Endothelial cell of umbilical vein (primary cell): ENCODE measurements around the gene SHISA9. TPM values are rescaled to one million over a fixed set of nuclear protein-coding genes. Genes with fewer than 3 reads are reported as not detected.

Experiments
- BruUV-seq: library from RNA; stranded (reverse); fragments of 400-500 nt; replicated peaks from 2 replicates; lab custom pipeline; 2021; lab: Mats Ljungman, UMichigan
- CTCF ChIA-PET: fragments of 300-600, 350-600 bp; sonication (Branson Sonifier 250); formaldehyde crosslinking; loops from one replicate; lab custom pipeline; 2021; ENCODE audit warnings: antibody characterized with exemption, inconsistent platforms; lab: Charles Lee
- POLR2A ChIA-PET: fragments of 300-600, 350-600 bp; sonication (Branson Sonifier 250); formaldehyde crosslinking; loops from one replicate; lab custom pipeline; 2021; ENCODE audit warnings: antibody characterized with exemption, inconsistent platforms; lab: Charles Lee
- DNase-seq: peaks from one replicate; pipeline ENCODE4 v3.0.0-alpha.2; 2011; ENCODE audit warnings: low read depth, low spot score
- FAIRE-seq: peaks from 2 replicates; lab custom pipeline; 2011; peaks lifted over from hg19 to GRCh38; lab: Jason Lieb, UNC
- H2AFZ ChIP-seq: 2 replicates; pipeline ENCODE4 v1.6.0; 2012; ENCODE audit warnings: low read depth, low read length, control low read depth, inconsistent platforms
- H3K27ac ChIP-seq: 2 replicates; pipeline ENCODE4 v1.5.1; 2011; ENCODE audit warnings: low read depth, mild to moderate bottlenecking, control low read depth, low read length, moderate library complexity; ENCODE audit not compliant: insufficient read depth
- H3K27me3 ChIP-seq, 2 experiments: 2 replicates each; pipeline versions ENCODE4 v1.6.0 to v1.6.1; 2011; ENCODE audit warnings: low read length in 2 of 2, mixed read lengths in 1 of 2; ENCODE audit not compliant: control insufficient read depth in 2 of 2, insufficient read depth in 2 of 2
- H3K36me3 ChIP-seq, 2 experiments: 2 replicates in 1 of 2; 3 replicates in 1 of 2; pipeline ENCODE4 v1.5.1; 2011; ENCODE audit warnings: low read length in 2 of 2, mild to moderate bottlenecking in 1 of 2, moderate library complexity in 1 of 2; ENCODE audit not compliant: control insufficient read depth in 2 of 2, insufficient read depth in 2 of 2; ENCODE audit errors: extremely low read depth in 1 of 2
- H3K4me1 ChIP-seq: 3 replicates; pipeline ENCODE4 v1.5.1; 2011; ENCODE audit warnings: mild to moderate bottlenecking, low read length; ENCODE audit not compliant: control insufficient read depth, insufficient read depth; ENCODE audit errors: extremely low read depth
- H3K4me2 ChIP-seq: 2 replicates; pipeline ENCODE4 v1.6.1; 2011; ENCODE audit warnings: low read length, control low read depth, mixed read lengths; ENCODE audit not compliant: insufficient read depth
- H3K4me3 ChIP-seq, 3 experiments: fragments of 200-600 bp in 1 of 3; sonication (generic), shearing (Covaris generic) in 1 of 3; replicated peaks in 1 of 3; 2 replicates each; pipeline ENCODE4 v1.5.1; 2011 to 2016; ENCODE audit warnings: control low read depth in 3 of 3, low read length in 3 of 3, mild to moderate bottlenecking in 2 of 3, inconsistent platforms in 1 of 3, low read depth in 1 of 3, moderate library complexity in 1 of 3; ENCODE audit not compliant: insufficient read depth in 1 of 3
- H3K79me2 ChIP-seq: 2 replicates; pipeline ENCODE4 v1.6.0; 2012; ENCODE audit warnings: low read length, inconsistent platforms; ENCODE audit not compliant: control insufficient read depth, insufficient read depth
- H3K9ac ChIP-seq: replicated peaks from 2 replicates; pipeline ENCODE3; 2011; ENCODE audit warnings: low read length, control low read depth; ENCODE audit not compliant: insufficient read depth; ENCODE audit errors: extremely low read depth
- H3K9me1 ChIP-seq: replicated peaks from 3 replicates; pipeline ENCODE4 v1.6.0; 2011; ENCODE audit warnings: mild to moderate bottlenecking, low read length; ENCODE audit not compliant: control insufficient read depth, insufficient read depth; ENCODE audit errors: extremely low read depth
- H3K9me3 ChIP-seq: replicated peaks from 2 replicates; pipeline ENCODE4 v1.5.1; 2012; ENCODE audit warnings: low read length, inconsistent platforms; ENCODE audit not compliant: control insufficient read depth, insufficient read depth
- H4K20me1 ChIP-seq: replicated peaks from 2 replicates; pipeline ENCODE3; 2011; ENCODE audit warnings: mild to moderate bottlenecking, low read length; ENCODE audit not compliant: control insufficient read depth, insufficient read depth; ENCODE audit errors: extremely low read depth
- EZH2 ChIP-seq: IDR thresholded peaks from 2 replicates; pipeline ENCODE4 v1.6.1; 2012; ENCODE audit warnings: borderline replicate concordance, low read depth, mild to moderate bottlenecking, moderate library complexity, low read length, inconsistent platforms; ENCODE audit not compliant: severe bottlenecking
- FOS ChIP-seq: IDR thresholded peaks from 2 replicates; pipeline ENCODE4 v1.6.1; 2011; ENCODE audit warnings: mild to moderate bottlenecking, low read length, moderate library complexity, borderline replicate concordance; ENCODE audit not compliant: insufficient read depth
- GATA2 ChIP-seq: IDR thresholded peaks from 2 replicates; pipeline ENCODE4 v1.7.0; 2011; ENCODE audit warnings: low read depth, mild to moderate bottlenecking, moderate library complexity, mixed read lengths, low read length; ENCODE audit not compliant: insufficient read length, insufficient read depth
- JUN ChIP-seq: IDR thresholded peaks from 2 replicates; pipeline ENCODE4 v1.6.1; 2011; ENCODE audit warnings: borderline replicate concordance, low read depth; ENCODE audit not compliant: insufficient read length, insufficient read depth
- MYC ChIP-seq: IDR thresholded peaks from one replicate; pipeline ENCODE4 v1.6.1; 2011; ENCODE audit warnings: mild to moderate bottlenecking, low read depth, low read length
- POLR2A ChIP-seq: IDR thresholded peaks from 2 replicates; pipeline ENCODE4 v1.6.1; 2012; ENCODE audit warnings: low read depth, mild to moderate bottlenecking, control low read depth, low read length
- POLR2AphosphoS5 ChIP-seq: IDR thresholded peaks from 2 replicates; pipeline ENCODE4 v1.6.1; 2012; ENCODE audit warnings: low read depth, mild to moderate bottlenecking, control low read depth, low read length, moderate library complexity; ENCODE audit not compliant: insufficient read depth
- dilution Hi-C: fragments of 300-500 bp; cut with MboI; formaldehyde crosslinking; loops from one replicate; pipeline ENCODE4 v1.15.0; 2019; ENCODE audit warnings: low sequenced_read_pairs; ENCODE audit not compliant: extremely low pct_ligation_motif_present
- intact Hi-C: fragments of 100-400 bp; cut with micrococcal nuclease; formaldehyde crosslinking; loops from one replicate; pipeline ENCODE4 v1.10.0; 2022
- polyA plus RNA-seq, 4 experiments: library from polyadenylated mRNA; depleted of rRNA in 3 of 4; stranded (reverse) in 3 of 4; unstranded in 1 of 4; fragments of >200 nt; gene quantifications; 2 replicates each; pipeline versions ENCODE4 v1.2.1 to v1.2.3, GENCODE V29; 2011 to 2012; ENCODE audit warnings: missing spikeins in 1 of 4
- total RNA-seq: library from RNA; stranded (reverse); gene quantifications from 2 replicates; pipeline ENCODE4 v1.2.3, GENCODE V29; 2021
- TF ChIP-seq, protein P1 (sequence below): IDR thresholded peaks from 2 replicates; pipeline ENCODE4 v1.6.1; 2011; ENCODE audit not compliant: insufficient read depth, insufficient read length
- TF ChIP-seq, protein P2 (sequence below), 2 donors: IDR thresholded peaks; 1 replicate in 1 of 2; 2 replicates in 1 of 2; pipeline ENCODE4 v1.5.1; 2011; ENCODE audit warnings: low read length in 2 of 2, mild to moderate bottlenecking in 2 of 2, moderate library complexity in 2 of 2, control low read depth in 1 of 2, inconsistent platforms in 1 of 2, low read depth in 1 of 2; ENCODE audit not compliant: insufficient read depth in 1 of 2; ENCODE audit errors: extremely low read depth in 1 of 2

Gene SHISA9
- total and polyA plus RNA-seq, 2 donors (not counting 3 experiments of a cell fraction or from before 2014, with no cell fraction given) = not detected

DNA sequence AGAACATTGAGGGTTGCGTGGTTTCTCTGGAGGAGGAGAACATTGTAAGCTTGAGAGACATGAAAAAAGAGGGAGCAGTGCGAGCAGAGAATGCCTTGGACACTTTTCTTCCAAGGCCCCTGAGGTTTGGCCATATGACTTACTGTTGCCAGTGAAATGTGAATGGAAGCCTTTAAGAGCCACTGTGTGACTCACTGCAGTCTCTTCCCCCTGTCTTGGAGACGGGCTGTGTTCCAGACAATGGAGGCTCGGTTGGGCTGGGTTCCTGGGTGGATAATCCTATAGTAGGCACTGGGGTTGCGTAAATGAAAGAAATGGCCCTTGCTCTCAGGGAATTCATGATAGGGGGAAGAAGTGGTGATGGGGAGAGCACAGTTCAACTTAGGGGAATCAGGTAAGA is 75.5 kb downstream of the SHISA9 start:
- dilution Hi-C loops = no loop called here
- H3K27ac ChIP-seq = no peak overlapping the region
- DNase-seq = no peak
- peaks cover 2% of the 10 kb centered on the region for H3K9me3 ChIP-seq
- no peaks in the 10 kb centered on the region for H3K36me3 ChIP-seq
- H3K4me1 ChIP-seq = no peaks in the 10 kb centered on the region
- no peaks in the 10 kb centered on the region for H3K27me3 ChIP-seq
- H3K9ac ChIP-seq = no peak overlapping the region
- no peaks in the 10 kb centered on the region for H4K20me1 ChIP-seq
- BruUV-seq = no TSS peak
- H3K9me1 ChIP-seq = no peaks in the 10 kb centered on the region
- intact Hi-C loops = no loop called here
- ChIA-PET POLR2A (no interaction called here), CTCF (no interaction called here)
- H2AFZ ChIP-seq = no peak overlapping the region
- TF ChIP-seq MYC (no peak), POLR2A (no peak)
- no peak overlapping the region for H3K4me3 ChIP-seq
- H3K79me2 ChIP-seq = no peaks in the 10 kb centered on the region
- no peak overlapping the region for H3K4me2 ChIP-seq
- no peak for FAIRE-seq

DNA sequence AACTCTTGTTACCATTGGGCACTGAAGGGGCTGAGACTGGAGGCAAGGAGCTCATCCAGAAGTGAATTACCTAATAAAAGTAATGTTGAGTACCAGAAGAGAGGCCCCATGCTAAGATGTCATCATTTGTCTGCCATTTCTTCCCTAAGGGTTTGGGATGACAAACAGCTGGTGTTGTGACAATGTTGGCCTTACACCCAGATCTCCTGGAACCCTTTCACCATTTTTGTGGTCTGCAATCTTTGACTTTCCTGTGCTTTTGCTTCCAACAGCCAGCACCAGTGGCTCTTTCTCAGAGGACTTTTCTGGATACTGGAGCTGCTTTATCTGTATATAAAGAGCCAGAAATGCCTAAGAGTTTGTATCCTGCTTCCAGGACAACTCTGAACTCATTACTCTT is 84.1 kb downstream of the SHISA9 start:
- ChIA-PET POLR2A (no interaction called here), CTCF (no interaction called here)
- H3K27ac ChIP-seq = no peak overlapping the region
- H3K27me3 ChIP-seq = no peaks in the 10 kb centered on the region
- no peak overlapping the region for H2AFZ ChIP-seq
- no peak overlapping the region for H3K9ac ChIP-seq
- intact Hi-C loops (no loop called here), dilution Hi-C loops (no loop called here)
- no peaks in the 10 kb centered on the region for H4K20me1 ChIP-seq
- H3K9me3 ChIP-seq = peaks cover 3% of the 10 kb centered on the region
- TF ChIP-seq POLR2AphosphoS5 (no peak), GATA2 (no peak), POLR2A (no peak), JUN (no peak), FOS (no peak), EZH2 (no peak), MYC (no peak)
- TF ChIP-seq, protein P1, sequence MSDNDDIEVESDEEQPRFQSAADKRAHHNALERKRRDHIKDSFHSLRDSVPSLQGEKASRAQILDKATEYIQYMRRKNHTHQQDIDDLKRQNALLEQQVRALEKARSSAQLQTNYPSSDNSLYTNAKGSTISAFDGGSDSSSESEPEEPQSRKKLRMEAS = no peak
- TF ChIP-seq, protein P2, sequence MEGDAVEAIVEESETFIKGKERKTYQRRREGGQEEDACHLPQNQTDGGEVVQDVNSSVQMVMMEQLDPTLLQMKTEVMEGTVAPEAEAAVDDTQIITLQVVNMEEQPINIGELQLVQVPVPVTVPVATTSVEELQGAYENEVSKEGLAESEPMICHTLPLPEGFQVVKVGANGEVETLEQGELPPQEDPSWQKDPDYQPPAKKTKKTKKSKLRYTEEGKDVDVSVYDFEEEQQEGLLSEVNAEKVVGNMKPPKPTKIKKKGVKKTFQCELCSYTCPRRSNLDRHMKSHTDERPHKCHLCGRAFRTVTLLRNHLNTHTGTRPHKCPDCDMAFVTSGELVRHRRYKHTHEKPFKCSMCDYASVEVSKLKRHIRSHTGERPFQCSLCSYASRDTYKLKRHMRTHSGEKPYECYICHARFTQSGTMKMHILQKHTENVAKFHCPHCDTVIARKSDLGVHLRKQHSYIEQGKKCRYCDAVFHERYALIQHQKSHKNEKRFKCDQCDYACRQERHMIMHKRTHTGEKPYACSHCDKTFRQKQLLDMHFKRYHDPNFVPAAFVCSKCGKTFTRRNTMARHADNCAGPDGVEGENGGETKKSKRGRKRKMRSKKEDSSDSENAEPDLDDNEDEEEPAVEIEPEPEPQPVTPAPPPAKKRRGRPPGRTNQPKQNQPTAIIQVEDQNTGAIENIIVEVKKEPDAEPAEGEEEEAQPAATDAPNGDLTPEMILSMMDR (IDR thresholded peaks at IDR 0.05; ENCODE audit: extremely low read depth in 1 of 2, insufficient read depth in 1 of 2, low read depth in 1 of 2, low read length in 2 of 2) = no peak
- H3K4me3 ChIP-seq = no peak overlapping the region
- H3K36me3 ChIP-seq = no peaks in the 10 kb centered on the region
- FAIRE-seq = no peak
- H3K4me2 ChIP-seq = no peak overlapping the region
- no TSS peak for BruUV-seq
- H3K9me1 ChIP-seq = no peaks in the 10 kb centered on the region
- no peaks in the 10 kb centered on the region for H3K79me2 ChIP-seq
- no peak for DNase-seq
- no peaks in the 10 kb centered on the region for H3K4me1 ChIP-seq
